ENCODE results near the gene ATP11A. TPM values are rescaled to one million over a fixed set of nuclear protein-coding genes. Genes with fewer than 3 reads are reported as not detected.
A peak's percentile ranks its signal among the peaks of the same experiment; 100 is the strongest.

Gene ATP11A
- total RNA-seq, 1 donor from 2014 or later = 109 TPM

GRCh38 chr13:112700291-112701060, 10.6 kb downstream of the ATP11A start:
- Mint-ChIP-seq H3K4me3 (ENCODE audit: low read depth) (no peak overlapping the region), H3K4me1 (ENCODE audit: low read depth) (peaks cover 31% of the 10 kb centered on the region), H3K27me3 (no peaks in the 10 kb centered on the region), H3K27ac (peak overlapping the region; percentile 67), H3K36me3 (ENCODE audit: insufficient read depth) (peaks cover 12% of the 10 kb centered on the region), H3K9me3 (ENCODE audit: low read depth) (no peaks in the 10 kb centered on the region)
- TF ChIP-seq CTCF (IDR thresholded peaks at IDR 0.05; ENCODE audit: unreplicated experiment) = no peak
- no peak for DNase-seq (ENCODE audit: low spot score, unreplicated experiment)

GRCh38 chr13:112702341-112702985, 12.6 kb downstream of the ATP11A start:
- Mint-ChIP-seq H3K4me3 (ENCODE audit: low read depth) (no peak overlapping the region), H3K27ac (no peak overlapping the region), H3K27me3 (no peaks in the 10 kb centered on the region), H3K36me3 (ENCODE audit: insufficient read depth) (peaks cover 11% of the 10 kb centered on the region), H3K4me1 (ENCODE audit: low read depth) (peaks cover 31% of the 10 kb centered on the region), H3K9me3 (ENCODE audit: low read depth) (no peaks in the 10 kb centered on the region)
- DNase-seq (ENCODE audit: low spot score, unreplicated experiment) = no peak
- TF ChIP-seq CTCF (IDR thresholded peaks at IDR 0.05; ENCODE audit: unreplicated experiment) = no peak

- TF ChIP-seq CTCF (IDR thresholded peaks at IDR 0.05; ENCODE audit: unreplicated experiment) = no peak
- no peak for DNase-seq (ENCODE audit: low spot score, unreplicated experiment)
- peaks cover 29% of the 10 kb centered on the region for H3K4me1 Mint-ChIP-seq (ENCODE audit: low read depth)
- H3K36me3 Mint-ChIP-seq (ENCODE audit: insufficient read depth) = peaks cover 14% of the 10 kb centered on the region
- H3K4me3 Mint-ChIP-seq (ENCODE audit: low read depth) = no peak overlapping the region
- no peaks in the 10 kb centered on the region for H3K27me3 Mint-ChIP-seq
- H3K9me3 Mint-ChIP-seq (ENCODE audit: low read depth) = no peaks in the 10 kb centered on the region
- H3K27ac Mint-ChIP-seq = peak overlapping the region; percentile 13
Measured at GRCh38 chr13:112702986-112703379, 13.1 kb downstream of the ATP11A start.

- H3K4me1 Mint-ChIP-seq (ENCODE audit: low read depth) = peaks cover 31% of the 10 kb centered on the region
- H3K9me3 Mint-ChIP-seq (ENCODE audit: low read depth) = no peaks in the 10 kb centered on the region
- H3K27me3 Mint-ChIP-seq = no peaks in the 10 kb centered on the region
- no peak overlapping the region for H3K4me3 Mint-ChIP-seq (ENCODE audit: low read depth)
- DNase-seq (ENCODE audit: low spot score, unreplicated experiment) = no peak
- peak overlapping the region; percentile 55 for H3K27ac Mint-ChIP-seq
- peaks cover 14% of the 10 kb centered on the region for H3K36me3 Mint-ChIP-seq (ENCODE audit: insufficient read depth)
- no peak for TF ChIP-seq CTCF (IDR thresholded peaks at IDR 0.05; ENCODE audit: unreplicated experiment)
Measured at GRCh38 chr13:112703449-112704284, 13.8 kb downstream of the ATP11A start.
